NCI-H2029 treated with DMSO at 0.1 percent for 48 hours (cell line): Measurements from ENCODE around the gene C10orf67.
A peak's percentile ranks its signal among the peaks of the same experiment; 100 is the strongest.
"Not testable (repeated sequence)": the region's sequence is repeated elsewhere in the genome, so short reads cannot be mapped to it uniquely, and the experiment has no call there.

ENCODE experiments used
- DNase-seq: peaks from one replicate; lab custom pipeline; 2025; lab: John Stamatoyannopoulos, UW

C10orf67 gene

GRCh38 chr10:23324351-23324750 is 20.2 kb downstream of the C10orf67 start:
- no peak for DNase-seq

GRCh38 chr10:23322082-23322481 is 22.5 kb downstream of the C10orf67 start:
- no peak for DNase-seq

- DNase-seq: no peak
These were observed 24.8 kb downstream of the C10orf67 start for GRCh38 chr10:23319835-23320234.

GRCh38 chr10:23318359-23318758 is 26.2 kb downstream of the C10orf67 start:
- DNase-seq: no peak

GRCh38 chr10:23317416-23317815 is 27.2 kb downstream of the C10orf67 start:
- DNase-seq: no peak

GRCh38 chr10:23316406-23316805 is 28.2 kb downstream of the C10orf67 start:
- DNase-seq: no peak

GRCh38 chr10:23315966-23316365 is 28.6 kb downstream of the C10orf67 start:
- DNase-seq: no peak

- peak; percentile 57 for DNase-seq
These were observed 29.8 kb downstream of the C10orf67 start for GRCh38 chr10:23314835-23315239.

GRCh38 chr10:23311034-23311433 is 33.6 kb downstream of the C10orf67 start:
- no peak for DNase-seq

- no peak for DNase-seq
These were observed 34.2 kb downstream of the C10orf67 start for GRCh38 chr10:23310404-23310803.

- DNase-seq: not testable (repeated sequence)
These were observed 44.6 kb downstream of the C10orf67 start for GRCh38 chr10:23299961-23300360.

- DNase-seq: no peak
These were observed 49.9 kb downstream of the C10orf67 start for GRCh38 chr10:23294638-23295247.

GRCh38 chr10:23293973-23294590 is 50.5 kb downstream of the C10orf67 start:
- no peak for DNase-seq

- DNase-seq: peak; percentile 21
These were observed 51.4 kb downstream of the C10orf67 start for GRCh38 chr10:23293145-23293724.

- DNase-seq: no peak
These were observed 52.9 kb downstream of the C10orf67 start for GRCh38 chr10:23291551-23292334.

- DNase-seq: no peak
These were observed 59.8 kb downstream of the C10orf67 start for GRCh38 chr10:23284674-23285335.

- DNase-seq: no peak
These were observed 60.4 kb downstream of the C10orf67 start for GRCh38 chr10:23284155-23284554.

- no peak for DNase-seq
These were observed 60.9 kb downstream of the C10orf67 start for GRCh38 chr10:23283680-23284079.

GRCh38 chr10:23281044-23281433 is 63.6 kb downstream of the C10orf67 start:
- no peak for DNase-seq

- no peak for DNase-seq
These were observed 64.1 kb downstream of the C10orf67 start for GRCh38 chr10:23280419-23281043.

GRCh38 chr10:23275355-23275754 is 69.2 kb downstream of the C10orf67 start:
- no peak for DNase-seq

GRCh38 chr10:23274179-23274578 is 70.4 kb downstream of the C10orf67 start:
- not testable (repeated sequence) for DNase-seq
